HUDEP-2 (cell line): ENCODE data around the gene PDE11A.
"Not testable (repeated sequence)": the region's sequence is repeated elsewhere in the genome, so short reads cannot be mapped to it uniquely, and the experiment has no call there.

Experiments used
- DNase-seq, 76 experiments: peaks; one replicate each; lab custom pipeline; 2025; ENCODE audit not compliant: unreplicated experiment in 76 of 76; lab: John Stamatoyannopoulos, UW

PDE11A gene

DNA sequence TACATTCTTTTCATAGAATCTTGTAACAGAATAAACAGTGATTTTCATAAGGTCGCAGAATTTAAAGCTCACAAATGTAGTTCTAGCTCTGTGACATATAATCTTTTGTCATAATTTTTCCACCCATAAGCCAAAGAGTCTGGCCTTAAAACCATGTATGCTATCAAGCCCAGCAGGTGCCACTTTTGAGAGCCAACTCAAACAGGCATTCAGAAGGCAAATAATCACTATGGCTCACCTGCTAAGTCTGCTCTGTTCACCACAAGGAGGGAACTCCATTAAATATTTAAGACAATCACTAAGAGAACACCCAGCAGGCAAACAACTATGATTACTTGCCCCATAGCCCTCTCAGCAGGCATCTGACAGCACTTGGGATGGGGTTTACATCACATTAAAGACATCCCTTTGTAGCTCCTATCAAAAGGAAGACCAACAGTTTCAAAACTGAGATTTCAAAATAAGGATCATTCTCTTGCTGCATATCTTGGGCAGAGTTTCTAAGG lies 241.6 kb downstream of the PDE11A start:
- DNase-seq: no peak

DNA sequence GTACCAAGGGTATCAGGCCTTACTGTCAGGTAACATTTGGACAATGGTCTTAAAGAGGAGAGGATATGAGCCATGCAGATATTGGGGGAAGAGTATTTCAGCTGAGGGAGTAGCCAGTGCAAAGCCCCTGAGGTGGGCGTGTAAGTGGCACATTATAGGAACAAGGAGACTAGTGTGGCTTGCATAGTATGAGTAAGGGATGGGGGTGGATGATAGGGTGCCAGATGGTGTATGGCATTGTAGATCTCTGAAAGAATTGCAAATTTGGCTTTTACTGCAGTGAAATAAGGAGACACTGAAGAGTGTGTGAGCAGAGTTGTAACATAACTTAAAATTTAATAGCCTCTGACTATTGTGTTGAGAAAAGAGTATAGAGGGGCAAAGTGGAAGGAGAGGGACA lies 244.0 kb downstream of the PDE11A start:
- no peak for DNase-seq

DNA sequence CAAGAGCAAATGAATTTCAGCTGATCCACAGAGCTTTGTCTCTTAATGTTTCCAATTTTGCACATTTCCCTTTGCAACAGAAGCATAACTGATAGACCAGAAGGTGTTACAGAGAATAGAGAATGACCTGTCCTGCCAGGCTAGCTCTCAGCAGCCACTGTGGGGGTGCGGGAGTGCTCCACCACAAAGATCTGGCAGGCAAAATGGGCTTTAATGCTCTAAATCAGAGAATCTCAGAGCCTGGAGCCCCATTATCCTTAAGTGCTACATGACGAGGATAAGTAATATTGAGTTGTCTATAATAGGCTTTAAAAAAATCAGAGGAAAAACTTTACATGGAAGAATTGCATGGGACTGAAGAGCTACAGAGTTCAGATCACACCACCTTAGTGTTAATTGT lies 245.7 kb downstream of the PDE11A start:
- DNase-seq: no peak

DNA sequence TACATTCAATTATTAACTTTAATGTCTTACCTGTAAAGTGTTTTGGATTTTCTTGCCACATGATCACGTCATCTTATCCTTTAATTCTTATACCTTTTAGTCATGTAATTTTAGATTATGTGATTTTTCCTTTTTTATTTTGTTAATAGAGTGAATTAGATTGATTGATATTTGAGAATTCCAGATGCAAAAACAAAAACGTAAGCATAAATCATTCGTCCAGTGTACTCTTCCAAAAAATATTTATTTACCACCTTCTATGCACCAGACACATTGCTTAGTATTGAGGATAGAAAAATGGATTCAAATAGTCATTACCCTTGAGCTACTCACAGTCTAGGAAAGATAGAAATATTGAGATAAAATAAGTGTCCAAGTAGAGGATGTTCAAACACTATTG lies 249.6 kb downstream of the PDE11A start:
- no peak for DNase-seq

DNA sequence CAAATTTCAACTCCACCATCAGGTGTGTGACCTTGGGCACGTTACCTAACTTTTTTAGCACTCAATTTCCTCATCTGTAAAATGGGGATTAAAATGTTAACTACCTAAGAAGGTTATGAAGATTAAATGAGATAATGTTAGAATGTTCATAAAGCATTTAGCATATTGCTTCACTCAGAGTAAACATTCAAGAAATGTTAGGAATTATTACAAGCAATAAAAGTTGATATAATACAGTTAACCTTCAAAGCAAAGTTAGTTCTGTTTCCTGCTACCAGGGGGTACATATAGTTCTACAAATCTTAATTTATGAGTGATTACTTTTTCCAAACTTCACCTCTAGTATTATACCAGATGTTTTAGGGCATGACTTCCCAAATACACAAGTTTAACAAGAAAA lies 254.2 kb downstream of the PDE11A start:
- DNase-seq: no peak

DNA sequence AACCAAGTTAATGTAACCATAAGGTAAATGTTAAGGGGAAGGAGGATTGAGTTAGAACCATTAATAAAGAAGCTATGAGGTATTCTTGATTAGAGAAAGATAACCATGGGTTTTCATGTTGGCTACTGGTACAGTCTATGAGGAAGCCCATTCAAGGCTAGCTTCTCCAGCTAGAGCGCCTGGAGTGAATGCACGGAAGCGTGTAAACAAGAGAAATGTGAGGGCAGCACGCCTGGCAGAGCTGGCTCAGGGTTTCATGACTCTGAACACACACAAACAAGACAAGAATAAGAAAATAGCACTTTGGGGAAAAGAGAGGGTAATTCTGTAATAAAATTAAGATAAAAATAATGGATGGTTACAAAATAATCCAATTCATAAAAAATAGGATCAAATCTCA lies 255.3 kb downstream of the PDE11A start:
- DNase-seq: no peak

DNA sequence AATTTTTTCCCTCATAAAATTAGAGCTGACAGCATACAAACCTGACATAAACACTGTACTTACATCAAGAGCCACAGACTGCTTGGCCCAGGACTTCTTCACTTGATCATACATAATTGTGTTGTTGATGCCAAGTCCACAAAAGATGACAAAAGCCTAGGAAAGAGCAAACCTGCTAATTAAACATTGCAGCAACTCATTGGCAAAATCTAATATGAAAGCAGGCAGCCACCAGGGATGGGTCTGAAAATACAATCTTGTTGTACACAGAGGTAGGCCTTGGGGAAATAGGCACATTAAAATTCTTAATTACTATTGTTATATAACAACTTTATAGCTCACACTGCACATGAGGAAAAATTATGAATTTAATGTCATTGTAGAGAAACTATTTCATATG lies 255.8 kb downstream of the PDE11A start:
- DNase-seq: no peak

DNA sequence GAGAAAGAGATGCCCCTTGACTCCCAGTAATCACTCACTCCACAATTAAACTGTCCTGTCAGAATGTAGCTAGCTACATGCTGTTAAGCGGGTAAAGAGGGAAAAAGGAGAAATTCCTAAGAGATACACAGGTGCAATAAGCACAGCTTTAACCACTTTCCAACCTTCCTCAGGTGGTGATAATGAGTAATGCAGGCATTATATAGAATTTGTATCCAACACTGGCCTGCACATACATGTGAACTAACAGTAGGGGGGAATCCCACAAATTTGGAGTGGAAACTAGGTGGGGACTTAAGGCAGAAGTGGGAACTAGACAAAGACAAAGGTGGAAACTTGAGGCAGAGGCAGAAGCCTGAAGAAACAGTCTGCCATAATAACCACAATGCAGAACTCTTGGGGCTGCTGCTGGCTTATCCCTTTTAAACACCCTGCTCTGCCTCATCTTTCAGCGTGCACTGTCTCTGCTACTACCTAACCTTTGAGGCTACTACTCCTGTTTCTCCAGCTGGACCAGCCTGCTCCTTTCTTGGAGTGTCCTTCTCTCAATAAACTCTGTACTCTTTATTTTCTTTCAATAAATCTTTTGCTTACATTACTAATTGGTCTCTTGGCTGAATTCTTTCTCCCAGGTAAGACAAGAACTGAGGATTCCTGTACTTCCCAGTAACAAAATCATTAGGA lies 259.7 kb downstream of the PDE11A start:
- DNase-seq: no peak

DNA sequence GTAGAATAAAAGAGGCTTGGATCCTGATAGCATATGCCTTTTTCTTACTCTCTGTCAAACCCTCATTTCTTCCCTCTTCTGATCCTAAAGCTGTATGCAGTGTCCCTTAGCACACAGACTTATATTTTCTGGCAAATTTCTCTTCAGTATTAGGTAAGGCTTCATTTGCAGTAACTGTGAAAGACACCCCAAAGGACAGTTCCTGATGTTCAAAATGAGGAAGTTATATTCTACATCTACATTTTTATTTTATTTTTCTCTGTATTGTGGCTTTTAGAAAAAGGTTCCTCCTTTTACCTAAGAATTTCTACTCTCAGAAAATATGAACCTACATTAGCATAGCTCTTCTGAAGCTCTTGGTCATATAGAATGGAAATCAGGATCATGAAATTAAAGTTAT lies 261.7 kb downstream of the PDE11A start:
- DNase-seq: no peak

DNA sequence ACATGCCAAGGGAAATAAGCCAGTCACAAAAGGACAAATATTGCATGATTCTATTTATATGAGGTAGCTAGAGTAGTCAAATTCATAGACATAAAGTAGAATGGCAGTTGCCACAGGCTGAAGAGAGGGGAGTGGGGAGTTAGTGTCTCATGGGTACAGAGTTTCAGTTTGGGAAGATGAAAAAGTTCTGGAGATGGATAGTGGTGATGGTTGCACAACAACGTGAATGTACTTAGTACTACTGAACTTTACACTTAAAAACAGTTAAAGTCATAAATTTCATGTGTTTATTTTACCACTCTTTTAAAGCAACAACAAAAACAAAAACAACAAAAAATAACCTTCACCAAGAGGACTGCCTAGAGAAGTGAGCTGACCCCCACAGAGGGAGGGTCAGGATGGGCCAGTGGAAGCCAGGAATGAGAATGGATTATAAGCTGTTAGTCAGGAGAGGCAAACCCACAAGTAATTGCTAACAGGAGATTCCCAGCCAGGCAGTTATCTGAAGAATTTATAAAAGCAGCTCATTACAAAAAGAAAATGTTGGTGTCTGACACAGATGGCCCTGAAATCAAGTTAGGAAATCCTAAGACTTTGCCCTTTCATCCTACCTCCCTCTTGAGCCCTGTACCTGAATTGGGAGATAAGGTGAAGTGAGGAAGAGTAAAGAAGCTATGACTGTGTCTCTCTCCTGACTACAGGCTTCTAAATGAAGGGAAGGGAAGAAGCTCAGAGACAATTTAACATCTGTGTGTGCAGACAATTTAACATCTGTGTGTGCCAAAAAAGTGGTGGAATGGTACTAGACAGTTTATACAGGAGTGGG lies 263.4 kb downstream of the PDE11A start:
- no peak for DNase-seq

DNA sequence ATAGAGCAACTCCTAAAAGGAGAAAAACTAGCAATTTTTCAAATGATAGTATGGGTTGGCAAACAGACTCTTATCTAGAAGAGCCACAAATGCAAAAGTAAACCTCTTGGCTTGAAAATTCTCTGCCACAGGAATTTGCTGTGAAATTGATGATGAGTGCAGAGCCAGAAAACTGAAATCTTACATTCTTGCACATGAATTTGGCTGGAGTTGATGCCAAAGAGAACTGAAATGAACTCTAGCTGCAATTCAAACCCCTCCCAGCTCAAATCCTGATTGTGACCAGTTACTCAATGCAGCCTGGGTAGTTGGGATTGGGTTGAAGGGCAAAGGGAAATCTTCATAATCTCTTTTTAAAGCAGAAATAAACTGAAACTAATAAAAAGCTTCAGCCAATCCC lies 266.6 kb downstream of the PDE11A start:
- DNase-seq: no peak

DNA sequence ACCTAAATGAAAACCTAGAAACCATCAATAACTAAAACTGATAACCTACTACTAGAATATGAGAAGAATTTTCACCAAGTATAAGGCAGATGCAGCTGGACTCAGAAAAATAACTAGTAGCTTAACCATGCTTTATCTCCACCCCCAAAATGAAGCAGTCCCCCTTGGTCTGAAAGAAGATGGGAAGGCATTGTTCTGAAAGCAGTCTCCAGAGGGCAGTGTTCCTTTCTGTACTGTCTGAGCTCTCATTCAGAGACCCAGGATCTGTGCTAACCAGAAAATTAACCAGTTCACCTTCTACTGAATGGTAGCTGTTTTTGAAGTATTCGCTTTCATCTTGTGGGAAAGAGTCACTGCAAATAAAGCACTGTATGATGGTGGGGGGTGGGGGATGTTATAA lies 273.0 kb downstream of the PDE11A start:
- DNase-seq: peak in 7 of 76 experiments; percentile 1 to 12 (median 4)

DNA sequence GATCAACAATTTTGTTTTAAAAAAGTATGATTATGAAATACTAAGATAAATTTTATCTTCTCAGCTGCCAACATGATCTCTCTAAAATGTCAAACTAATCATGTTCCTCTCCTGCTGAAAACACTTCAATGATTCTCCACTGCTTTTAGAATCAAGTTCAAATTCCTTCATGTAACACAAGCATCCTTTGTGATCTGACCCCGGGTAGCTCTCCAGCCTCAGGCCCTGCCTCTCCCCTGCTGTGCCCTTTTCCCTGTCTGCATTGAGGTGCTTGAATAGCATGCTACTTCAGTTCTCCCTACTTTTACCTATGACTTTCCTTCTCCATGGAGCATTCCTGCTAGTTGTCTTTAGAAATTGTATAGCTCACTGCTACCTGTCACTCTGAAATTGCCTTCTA lies 274.8 kb downstream of the PDE11A start:
- DNase-seq: no peak

DNA sequence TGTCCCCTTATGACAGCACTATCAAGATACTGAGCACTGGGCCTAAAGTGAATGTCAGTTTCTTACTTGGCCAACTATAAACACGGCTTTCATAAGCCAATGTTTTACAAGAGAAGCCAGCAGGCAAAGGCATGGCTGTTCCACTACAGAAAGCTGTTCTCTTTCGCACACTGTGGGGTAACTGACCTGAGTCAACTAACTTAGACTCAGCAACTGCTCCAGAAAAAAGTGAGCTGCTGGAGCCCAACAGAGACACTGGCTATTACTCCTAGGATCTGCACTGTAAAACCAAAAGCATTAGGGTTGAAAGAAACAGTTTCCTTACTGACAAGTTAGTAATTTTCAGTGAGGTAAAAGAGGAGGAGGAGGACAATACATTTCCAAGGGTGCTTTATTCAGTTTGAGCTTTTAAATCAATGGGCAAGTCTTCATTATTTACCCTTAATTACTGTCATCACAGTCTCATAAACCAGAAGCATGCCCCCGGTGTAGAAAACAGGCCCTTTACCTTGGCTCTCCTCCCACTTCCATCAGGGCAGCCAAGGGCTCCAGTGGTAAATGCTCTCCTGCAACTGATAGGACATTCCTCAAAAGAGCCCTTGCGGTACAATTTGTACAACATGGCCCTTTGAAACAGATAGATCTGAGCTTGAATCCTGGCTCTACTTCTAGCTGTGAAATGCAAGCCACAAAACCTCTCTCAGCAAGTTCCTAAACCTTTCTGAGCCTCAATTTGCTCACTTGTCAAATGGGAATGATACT lies 275.7 kb downstream of the PDE11A start:
- DNase-seq: no peak

DNA sequence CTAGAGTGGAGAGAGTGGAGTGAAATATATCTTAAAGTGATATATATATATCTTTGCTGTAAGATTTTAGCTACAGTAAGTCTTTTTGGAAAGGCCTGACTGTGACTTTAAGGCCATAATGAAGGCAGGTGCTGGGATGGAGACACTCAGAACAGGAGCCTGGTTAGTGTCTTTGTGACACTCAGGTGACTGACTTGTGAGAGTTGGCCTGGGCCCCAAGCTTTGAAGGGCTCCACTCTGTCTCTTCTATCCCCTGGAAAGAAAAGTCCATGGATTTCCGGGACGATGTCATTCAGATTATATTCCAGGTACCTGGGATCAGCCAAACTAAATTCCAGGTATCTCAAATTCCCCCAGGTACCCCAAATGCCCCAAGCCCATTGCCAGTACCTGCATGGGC lies 276.6 kb downstream of the PDE11A start:
- DNase-seq: no peak

DNA sequence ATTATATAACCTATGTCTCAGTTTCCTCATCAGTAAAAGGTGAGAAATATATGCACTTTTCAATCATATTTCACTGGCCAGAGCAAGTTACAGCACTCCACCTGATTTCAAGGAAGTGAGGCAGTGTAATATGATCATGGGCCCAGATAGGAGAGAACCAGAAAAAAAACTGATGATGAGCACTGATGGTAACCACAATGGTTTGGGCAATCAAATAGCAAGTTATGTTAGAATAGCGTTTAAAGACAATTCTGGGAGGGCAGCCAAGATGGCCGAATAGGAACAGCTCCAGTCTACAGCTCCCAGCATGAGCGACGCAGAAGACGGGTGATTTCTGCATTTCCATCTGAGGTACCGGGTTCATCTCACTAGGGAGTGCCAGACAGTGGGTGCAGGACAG lies 287.4 kb downstream of the PDE11A start:
- not testable (repeated sequence) for DNase-seq

DNA sequence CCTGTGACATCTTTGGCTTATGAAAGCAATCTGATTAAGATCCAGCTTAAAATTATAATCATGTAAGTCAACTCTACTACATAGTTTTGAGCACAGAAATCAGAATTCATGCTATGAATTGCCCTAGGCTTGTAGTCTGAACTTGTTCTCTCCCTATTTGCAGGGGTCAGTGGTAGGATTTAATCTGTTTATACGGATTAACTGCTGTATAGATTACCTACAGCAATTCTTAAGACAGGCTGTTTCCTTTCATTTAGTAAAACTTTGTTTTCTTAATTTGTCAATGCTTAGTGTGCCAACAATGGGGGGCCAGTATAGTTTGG lies 287.9 kb downstream of the PDE11A start:
- no peak for DNase-seq

DNA sequence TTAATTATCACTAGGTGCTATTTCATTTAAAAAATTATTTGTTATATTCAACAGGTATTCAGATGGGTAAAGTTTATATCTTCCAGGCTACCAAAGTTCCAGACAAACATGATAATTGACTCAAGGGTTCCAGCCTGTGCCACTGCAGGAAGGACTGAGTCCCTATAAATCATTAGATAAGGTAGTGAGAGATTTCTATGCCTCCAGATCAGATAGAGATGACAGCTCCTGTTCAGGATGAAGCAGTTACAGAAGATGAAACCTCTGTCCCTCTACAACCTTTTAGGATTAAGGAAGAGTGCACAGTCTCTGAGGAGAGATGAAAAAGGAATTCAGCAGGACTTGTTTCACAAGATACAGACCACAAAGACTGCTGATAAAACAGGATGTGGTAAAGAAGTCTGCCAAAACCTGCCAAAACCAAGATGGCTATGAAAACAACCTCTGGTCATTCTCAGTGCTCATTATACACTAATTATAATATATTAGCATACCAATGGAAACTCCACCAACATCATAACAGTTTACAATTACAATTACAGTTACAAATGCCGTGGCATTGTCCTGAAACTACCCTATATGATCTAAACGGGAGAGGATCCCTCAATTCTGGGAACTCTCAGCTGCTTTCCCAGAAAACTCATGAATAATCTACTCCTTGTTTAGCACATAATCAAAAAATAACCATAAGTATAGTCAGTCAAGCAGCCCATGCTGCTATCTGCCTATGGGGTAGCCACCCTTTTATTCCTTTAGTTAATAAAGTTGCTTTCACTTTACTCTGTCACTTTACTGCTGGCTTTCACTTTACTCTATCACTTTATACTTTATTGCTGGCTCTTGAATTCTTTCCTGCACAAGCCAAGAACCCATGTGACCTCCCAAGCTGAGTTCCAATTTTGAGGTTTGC lies 288.5 kb downstream of the PDE11A start:
- DNase-seq: no peak

DNA sequence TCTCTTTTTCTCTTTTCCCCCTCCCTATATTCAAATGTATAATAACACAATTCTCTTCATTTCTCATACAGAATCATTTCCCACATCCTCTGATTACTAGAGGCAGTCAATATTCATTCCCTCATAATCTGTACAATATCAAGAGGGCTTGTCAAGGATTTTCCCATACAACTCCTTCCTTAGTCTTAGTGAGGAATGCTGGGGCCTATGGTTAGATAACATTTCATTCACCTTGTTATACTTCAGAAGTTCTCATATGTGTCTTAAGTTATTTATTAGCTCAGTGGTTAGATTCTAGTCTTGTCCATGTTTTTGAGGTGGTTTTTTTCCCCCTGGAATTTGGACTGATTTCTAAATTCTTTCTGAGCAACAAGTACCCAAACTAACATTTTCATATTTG lies 289.5 kb downstream of the PDE11A start:
- DNase-seq: no peak

DNA sequence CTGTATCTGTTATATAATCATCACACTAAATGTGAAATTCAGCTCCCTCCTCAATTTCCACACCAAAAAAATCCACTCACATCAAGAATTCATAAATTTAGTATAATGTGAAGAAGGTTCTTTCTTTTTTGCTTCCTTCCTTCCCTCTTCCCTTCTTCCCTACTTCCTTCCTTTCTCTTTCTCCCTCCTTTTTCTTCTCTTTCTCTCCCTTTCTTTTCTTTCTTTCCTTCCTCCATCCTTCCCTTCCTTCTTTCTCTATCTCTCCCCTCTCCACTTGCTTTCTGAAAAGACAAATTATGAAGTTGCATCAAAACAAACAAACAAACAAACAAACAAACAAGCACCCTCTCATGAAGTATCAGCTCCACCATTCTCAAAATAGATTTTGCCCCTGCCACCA lies 290.0 kb downstream of the PDE11A start:
- no peak for DNase-seq

DNA sequence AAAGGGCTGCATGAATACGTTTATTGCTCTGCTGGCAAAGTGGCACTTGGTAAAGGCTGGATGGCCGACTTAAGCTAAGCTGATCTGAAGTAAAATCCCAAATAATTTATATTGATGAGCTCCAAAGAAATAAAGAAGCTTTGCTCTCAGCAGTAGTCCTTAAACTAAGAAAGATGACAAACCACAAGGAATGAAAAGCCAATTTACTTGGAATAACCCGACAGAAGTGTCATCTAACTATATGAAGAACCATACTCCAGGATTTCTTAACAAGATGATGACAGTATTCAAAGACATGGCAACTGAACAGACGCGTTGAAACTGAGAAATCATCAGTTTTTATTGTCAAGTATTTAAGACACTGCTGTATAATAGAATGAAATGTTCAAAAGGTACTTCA lies 294.1 kb downstream of the PDE11A start:
- DNase-seq: no peak
